Progenitor cell of endocrine pancreas (in vitro differentiated cells): ENCODE results near the gene NATD1. TPM values are rescaled to one million over a fixed set of nuclear protein-coding genes. Genes with fewer than 3 reads are reported as not detected.

ENCODE experiments used
- DNase-seq: peaks from one replicate; pipeline ENCODE4 v3.0.0; 2021; ENCODE audit warnings: low spot score; ENCODE audit not compliant: unreplicated experiment
- H3K27ac Mint-ChIP-seq: 2 replicates; pipeline ENCODE4 v1.8.0; 2021; ENCODE audit warnings: mild to moderate bottlenecking, moderate library complexity, mixed read lengths
- H3K27me3 Mint-ChIP-seq: 2 replicates; pipeline ENCODE4 v1.8.0; 2021; ENCODE audit warnings: mixed read lengths
- H3K36me3 Mint-ChIP-seq: 2 replicates; pipeline ENCODE4 v1.8.0; 2022; ENCODE audit warnings: mixed read lengths; ENCODE audit not compliant: insufficient read depth
- H3K4me1 Mint-ChIP-seq: 2 replicates; pipeline ENCODE4 v1.8.0; 2021; ENCODE audit warnings: low read depth, mixed read lengths
- H3K4me3 Mint-ChIP-seq: 2 replicates; pipeline ENCODE4 v1.8.0; 2021; ENCODE audit warnings: low read depth, mild to moderate bottlenecking, moderate library complexity, mixed read lengths
- H3K9me3 Mint-ChIP-seq: 2 replicates; pipeline ENCODE4 v1.8.0; 2021; ENCODE audit warnings: low read depth, mixed read lengths
- total RNA-seq: library from RNA; stranded (reverse); gene quantifications from 2 replicates; pipeline ENCODE4 v1.2.1, GENCODE V29; 2021
- TF ChIP-seq, protein P1 (sequence below): fragments of 200-600 bp; sonication (generic); IDR thresholded peaks from one replicate; pipeline ENCODE4 v1.5.0; 2021; ENCODE audit warnings: antibody characterized with exemption, mild to moderate bottlenecking; ENCODE audit not compliant: unreplicated experiment

The NATD1 gene
- total RNA-seq, 1 donor from 2014 or later = 13.5 TPM

DNA sequence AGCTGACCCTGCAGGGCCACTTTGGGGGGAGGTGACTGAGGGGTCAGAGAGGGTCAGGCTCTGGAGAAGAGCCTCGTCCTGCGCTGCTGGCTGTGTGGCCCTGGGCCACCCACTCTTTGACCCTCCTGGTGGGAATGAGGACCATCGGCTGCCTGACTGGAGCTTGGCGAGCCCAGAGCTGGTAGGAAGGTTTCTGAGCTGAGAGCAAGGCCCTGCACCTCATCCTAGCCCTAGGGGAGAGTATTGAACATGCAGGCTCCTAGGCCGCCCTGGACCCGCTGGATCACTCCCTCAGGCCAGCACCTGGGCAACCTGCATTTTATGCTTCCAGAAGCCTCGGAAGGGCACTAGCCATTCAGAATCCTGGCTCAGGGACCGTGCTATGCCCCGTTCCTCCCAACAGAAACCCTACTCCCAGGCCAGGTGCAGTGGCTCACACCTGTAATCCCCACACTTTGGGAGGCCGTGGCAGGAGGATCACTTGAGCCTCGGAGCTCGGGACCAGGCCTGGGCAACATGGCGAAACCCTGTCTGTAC, 45.8 kb upstream of the NATD1 start:
- DNase-seq = no peak
- H3K36me3 Mint-ChIP-seq = peaks cover 18% of the 10 kb centered on the region

DNA sequence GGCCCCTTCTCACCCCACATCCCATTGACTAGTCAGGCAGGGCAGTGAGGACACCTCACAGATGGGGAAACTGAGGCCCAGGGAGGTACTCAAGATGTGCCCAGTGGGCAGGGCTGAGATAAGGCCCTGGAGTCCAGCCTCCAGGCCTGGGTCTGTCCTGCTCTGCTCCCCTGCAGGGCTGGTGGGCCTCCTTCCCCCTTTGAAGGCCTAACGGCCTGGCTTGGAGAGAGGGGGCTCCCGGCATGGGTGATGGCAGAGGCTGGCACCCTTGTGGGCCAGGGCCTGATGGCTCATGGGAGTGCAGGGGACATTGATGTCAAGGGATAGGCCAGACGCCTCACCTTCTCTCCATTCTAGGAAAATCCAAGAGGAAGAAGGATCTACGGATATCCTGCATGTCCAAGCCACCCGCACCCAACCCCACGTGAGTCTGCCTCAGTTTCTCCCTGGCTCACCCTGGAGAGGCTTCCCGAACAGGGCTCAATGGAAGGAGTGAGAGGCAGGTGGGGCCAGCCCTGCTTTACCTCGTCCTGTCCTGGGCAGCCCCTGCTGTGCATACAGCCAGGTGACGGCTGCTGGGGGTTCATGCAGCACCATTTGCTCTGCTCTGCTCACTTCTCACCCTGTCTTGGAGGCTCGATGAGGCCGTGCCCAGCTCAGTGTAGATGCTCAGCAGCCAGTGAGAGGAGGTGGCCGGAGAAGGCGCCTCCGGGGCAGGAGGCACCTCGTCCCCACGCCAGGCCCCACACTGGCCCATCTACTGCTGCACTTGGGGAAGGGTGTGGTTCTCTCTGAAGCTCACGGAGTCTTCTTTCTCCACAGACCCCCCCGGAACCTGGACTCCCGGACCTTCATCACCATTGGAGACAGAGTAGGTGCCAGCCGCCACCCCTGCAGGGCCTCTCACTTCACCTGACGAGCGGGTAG, 45.1 kb upstream of the NATD1 start:
- H3K27me3 Mint-ChIP-seq = no peaks in the 10 kb centered on the region
- no peak for DNase-seq
- TF ChIP-seq, protein P1, sequence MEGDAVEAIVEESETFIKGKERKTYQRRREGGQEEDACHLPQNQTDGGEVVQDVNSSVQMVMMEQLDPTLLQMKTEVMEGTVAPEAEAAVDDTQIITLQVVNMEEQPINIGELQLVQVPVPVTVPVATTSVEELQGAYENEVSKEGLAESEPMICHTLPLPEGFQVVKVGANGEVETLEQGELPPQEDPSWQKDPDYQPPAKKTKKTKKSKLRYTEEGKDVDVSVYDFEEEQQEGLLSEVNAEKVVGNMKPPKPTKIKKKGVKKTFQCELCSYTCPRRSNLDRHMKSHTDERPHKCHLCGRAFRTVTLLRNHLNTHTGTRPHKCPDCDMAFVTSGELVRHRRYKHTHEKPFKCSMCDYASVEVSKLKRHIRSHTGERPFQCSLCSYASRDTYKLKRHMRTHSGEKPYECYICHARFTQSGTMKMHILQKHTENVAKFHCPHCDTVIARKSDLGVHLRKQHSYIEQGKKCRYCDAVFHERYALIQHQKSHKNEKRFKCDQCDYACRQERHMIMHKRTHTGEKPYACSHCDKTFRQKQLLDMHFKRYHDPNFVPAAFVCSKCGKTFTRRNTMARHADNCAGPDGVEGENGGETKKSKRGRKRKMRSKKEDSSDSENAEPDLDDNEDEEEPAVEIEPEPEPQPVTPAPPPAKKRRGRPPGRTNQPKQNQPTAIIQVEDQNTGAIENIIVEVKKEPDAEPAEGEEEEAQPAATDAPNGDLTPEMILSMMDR = no peak
- H3K27ac Mint-ChIP-seq = no peak overlapping the region
- peaks cover 13% of the 10 kb centered on the region for H3K36me3 Mint-ChIP-seq
- no peak overlapping the region for H3K4me3 Mint-ChIP-seq
- H3K4me1 Mint-ChIP-seq = no peaks in the 10 kb centered on the region
- H3K9me3 Mint-ChIP-seq = peaks cover 11% of the 10 kb centered on the region

More for the DNA sequence above, 45.8 kb upstream of the NATD1 start:
- no peaks in the 10 kb centered on the region for H3K27me3 Mint-ChIP-seq
- no peaks in the 10 kb centered on the region for H3K4me1 Mint-ChIP-seq
- H3K27ac Mint-ChIP-seq = no peak overlapping the region
- peaks cover 11% of the 10 kb centered on the region for H3K9me3 Mint-ChIP-seq
- TF ChIP-seq, protein P1 = no peak
- H3K4me3 Mint-ChIP-seq = no peak overlapping the region

- Mint-ChIP-seq H3K36me3 (peaks cover 11% of the 10 kb centered on the region), H3K9me3 (peaks cover 11% of the 10 kb centered on the region)
- DNase-seq = no peak
Measured at GRCh38 chr17:21297597-21297996, 44.4 kb upstream of the NATD1 start.

GRCh38 chr17:21297026-21297520, 43.9 kb upstream of the NATD1 start:
- H3K27me3 Mint-ChIP-seq = no peaks in the 10 kb centered on the region
- peaks cover 14% of the 10 kb centered on the region for H3K9me3 Mint-ChIP-seq
- no peak overlapping the region for H3K27ac Mint-ChIP-seq
- no peak overlapping the region for H3K4me3 Mint-ChIP-seq
- no peaks in the 10 kb centered on the region for H3K4me1 Mint-ChIP-seq
- peaks cover 10% of the 10 kb centered on the region for H3K36me3 Mint-ChIP-seq
- no peak for DNase-seq
- TF ChIP-seq, protein P1 = no peak

More at GRCh38 chr17:21297597-21297996, 44.4 kb upstream of the NATD1 start:
- H3K27me3 Mint-ChIP-seq = no peaks in the 10 kb centered on the region
- no peak overlapping the region for H3K27ac Mint-ChIP-seq
- no peaks in the 10 kb centered on the region for H3K4me1 Mint-ChIP-seq
- no peak overlapping the region for H3K4me3 Mint-ChIP-seq
- TF ChIP-seq, protein P1 = no peak

GRCh38 chr17:21296097-21297025, 43.2 kb upstream of the NATD1 start:
- no peak overlapping the region for H3K27ac Mint-ChIP-seq

More at GRCh38 chr17:21296097-21297025, 43.2 kb upstream of the NATD1 start:
- H3K27me3 Mint-ChIP-seq = no peaks in the 10 kb centered on the region
- no peaks in the 10 kb centered on the region for H3K4me1 Mint-ChIP-seq
- no peak overlapping the region for H3K4me3 Mint-ChIP-seq
- peaks cover 14% of the 10 kb centered on the region for H3K9me3 Mint-ChIP-seq
- TF ChIP-seq, protein P1 = no peak
- no peak for DNase-seq
- H3K36me3 Mint-ChIP-seq = peaks cover 10% of the 10 kb centered on the region
